ENCODE measurements around the gene SULT1B1. TPM values are rescaled to one million over a fixed set of nuclear protein-coding genes. Genes with fewer than 3 reads are reported as not detected.
A peak's percentile ranks its signal among the peaks of the same experiment; 100 is the strongest.

SULT1B1 gene
- total and polyA plus RNA-seq, 10 of the 15 experiments (the other 5 are each of a cell fraction or from before 2014, with no cell fraction given): 0.01 to 0.05 (median 0.01) TPM; not detected in 7

- POLR2A ChIA-PET: no interaction called here
- intact Hi-C loops (cut with micrococcal nuclease; ENCODE audit: unreplicated experiment) (no loop called here), in situ Hi-C loops (cut with MboI) (no loop called here)
- H3K9ac ChIP-seq (ENCODE audit: control insufficient read depth, insufficient read depth, low read length): no peak overlapping the region
- no peak overlapping the region for H3K27ac ChIP-seq (ENCODE audit: control insufficient read depth, insufficient read depth)
- no peak overlapping the region for H3K4me2 ChIP-seq (ENCODE audit: control insufficient read depth, insufficient read depth)
- TF ChIP-seq HDAC2 (IDR thresholded peaks at IDR 0.05): no peak
- no peak for TF ChIP-seq FOXK2 (IDR thresholded peaks at IDR 0.05)
- no peak for TF ChIP-seq E2F4 (IDR thresholded peaks at IDR 0.05; ENCODE audit: low read depth, low read length)
- TF ChIP-seq BCL11A (IDR thresholded peaks at IDR 0.05; ENCODE audit: low read depth, low read length): no peak
- TF ChIP-seq NFYA (IDR thresholded peaks at IDR 0.05; ENCODE audit: borderline replicate concordance, low read depth, low read length): no peak
- TF ChIP-seq IKZF1 (conservative IDR thresholded peaks at IDR 0.05): no peak
- TF ChIP-seq SP1 (IDR thresholded peaks at IDR 0.05; ENCODE audit: low read depth, low read length): no peak
- no peak for TF ChIP-seq EGR1 (IDR thresholded peaks at IDR 0.05; ENCODE audit: borderline replicate concordance in 1 of 2, low read depth in 2 of 2, low read length in 2 of 2)
- TF ChIP-seq EP300 (IDR thresholded peaks at IDR 0.05; ENCODE audit: borderline replicate concordance in 1 of 2, control insufficient read depth in 1 of 2, low read depth in 2 of 2, low read length in 2 of 2): no peak
- TF ChIP-seq, protein P1, sequence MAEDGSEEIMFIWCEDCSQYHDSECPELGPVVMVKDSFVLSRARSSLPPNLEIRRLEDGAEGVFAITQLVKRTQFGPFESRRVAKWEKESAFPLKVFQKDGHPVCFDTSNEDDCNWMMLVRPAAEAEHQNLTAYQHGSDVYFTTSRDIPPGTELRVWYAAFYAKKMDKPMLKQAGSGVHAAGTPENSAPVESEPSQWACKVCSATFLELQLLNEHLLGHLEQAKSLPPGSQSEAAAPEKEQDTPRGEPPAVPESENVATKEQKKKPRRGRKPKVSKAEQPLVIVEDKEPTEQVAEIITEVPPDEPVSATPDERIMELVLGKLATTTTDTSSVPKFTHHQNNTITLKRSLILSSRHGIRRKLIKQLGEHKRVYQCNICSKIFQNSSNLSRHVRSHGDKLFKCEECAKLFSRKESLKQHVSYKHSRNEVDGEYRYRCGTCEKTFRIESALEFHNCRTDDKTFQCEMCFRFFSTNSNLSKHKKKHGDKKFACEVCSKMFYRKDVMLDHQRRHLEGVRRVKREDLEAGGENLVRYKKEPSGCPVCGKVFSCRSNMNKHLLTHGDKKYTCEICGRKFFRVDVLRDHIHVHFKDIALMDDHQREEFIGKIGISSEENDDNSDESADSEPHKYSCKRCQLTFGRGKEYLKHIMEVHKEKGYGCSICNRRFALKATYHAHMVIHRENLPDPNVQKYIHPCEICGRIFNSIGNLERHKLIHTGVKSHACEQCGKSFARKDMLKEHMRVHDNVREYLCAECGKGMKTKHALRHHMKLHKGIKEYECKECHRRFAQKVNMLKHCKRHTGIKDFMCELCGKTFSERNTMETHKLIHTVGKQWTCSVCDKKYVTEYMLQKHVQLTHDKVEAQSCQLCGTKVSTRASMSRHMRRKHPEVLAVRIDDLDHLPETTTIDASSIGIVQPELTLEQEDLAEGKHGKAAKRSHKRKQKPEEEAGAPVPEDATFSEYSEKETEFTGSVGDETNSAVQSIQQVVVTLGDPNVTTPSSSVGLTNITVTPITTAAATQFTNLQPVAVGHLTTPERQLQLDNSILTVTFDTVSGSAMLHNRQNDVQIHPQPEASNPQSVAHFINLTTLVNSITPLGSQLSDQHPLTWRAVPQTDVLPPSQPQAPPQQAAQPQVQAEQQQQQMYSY (CRISPR knock-in tag; IDR thresholded peaks at IDR 0.05): no peak
- no peak for TF ChIP-seq POLR2AphosphoS2 (IDR thresholded peaks at IDR 0.05; ENCODE audit: low read depth, low read length)
- TF ChIP-seq NRF1 (conservative IDR thresholded peaks at IDR 0.05; ENCODE audit: low read depth, low read length): no peak
- no peak for TF ChIP-seq GATAD2B (conservative IDR thresholded peaks at IDR 0.05; ENCODE audit: low read depth)
- TF ChIP-seq HDGF (IDR thresholded peaks at IDR 0.05): no peak
- no peak for TF ChIP-seq BCL3 (IDR thresholded peaks at IDR 0.05; ENCODE audit: borderline replicate concordance, insufficient read depth, low read depth, low read length, poor library complexity, severe bottlenecking)
- TF ChIP-seq FOXM1 (IDR thresholded peaks at IDR 0.05; ENCODE audit: low read depth, low read length): no peak
- no peak for TF ChIP-seq SMARCA5 (IDR thresholded peaks at IDR 0.05)
- FAIRE-seq (peak; percentile 66), ATAC-seq (no peak), DNase-seq (ENCODE audit: low read depth, low spot score) (no peak)
- H3K9me3 ChIP-seq (replicated peaks; ENCODE audit: control insufficient read depth, insufficient read depth, low read length): no peaks in the 10 kb centered on the region
- no TSS peak for BruUV-seq (replicated peaks)
- no peak overlapping the region for H3K4me3 ChIP-seq
- CTCF ChIA-PET: no interaction called here
- H3K27me3 ChIP-seq (replicated peaks in 1 of 2; ENCODE audit: control insufficient read depth in 2 of 2, insufficient read depth in 2 of 2, low read length in 1 of 2): no peaks in the 10 kb centered on the region
- H3K4me1 ChIP-seq (ENCODE audit: control insufficient read depth, insufficient read depth, low read length): no peaks in the 10 kb centered on the region
- H2AFZ ChIP-seq (ENCODE audit: control insufficient read depth, low read depth, low read length): no peak overlapping the region
- RAD21 ChIA-PET (ENCODE audit: unreplicated experiment): no interaction called here
- H3K36me3 ChIP-seq (ENCODE audit: control insufficient read depth in 2 of 2, insufficient read depth in 2 of 2, low read length in 1 of 2): no peaks in the 10 kb centered on the region
- no peaks in the 10 kb centered on the region for H3K79me2 ChIP-seq (ENCODE audit: control insufficient read depth, insufficient read depth, low read length)
- no peaks in the 10 kb centered on the region for H4K20me1 ChIP-seq (ENCODE audit: control insufficient read depth, insufficient read depth)
- SMC1A ChIA-PET (ENCODE audit: uncharacterized antibody, unreplicated experiment): interaction anchor here (1.0 kb wide), 1 partner anchor 53 kb away, joined by 3 read pairs; no protein-coding TSS in a partner anchor
Measured at GRCh38 chr4:69707807-69708206, 52.6 kb downstream of the SULT1B1 start.
